NCI-H187 (cell line): ENCODE data around the gene MCF2L.

Experiments used
- DNase-seq, 2 experiments: peaks; one replicate each; lab custom pipeline; 2025; lab: John Stamatoyannopoulos, UW

MCF2L gene

DNA sequence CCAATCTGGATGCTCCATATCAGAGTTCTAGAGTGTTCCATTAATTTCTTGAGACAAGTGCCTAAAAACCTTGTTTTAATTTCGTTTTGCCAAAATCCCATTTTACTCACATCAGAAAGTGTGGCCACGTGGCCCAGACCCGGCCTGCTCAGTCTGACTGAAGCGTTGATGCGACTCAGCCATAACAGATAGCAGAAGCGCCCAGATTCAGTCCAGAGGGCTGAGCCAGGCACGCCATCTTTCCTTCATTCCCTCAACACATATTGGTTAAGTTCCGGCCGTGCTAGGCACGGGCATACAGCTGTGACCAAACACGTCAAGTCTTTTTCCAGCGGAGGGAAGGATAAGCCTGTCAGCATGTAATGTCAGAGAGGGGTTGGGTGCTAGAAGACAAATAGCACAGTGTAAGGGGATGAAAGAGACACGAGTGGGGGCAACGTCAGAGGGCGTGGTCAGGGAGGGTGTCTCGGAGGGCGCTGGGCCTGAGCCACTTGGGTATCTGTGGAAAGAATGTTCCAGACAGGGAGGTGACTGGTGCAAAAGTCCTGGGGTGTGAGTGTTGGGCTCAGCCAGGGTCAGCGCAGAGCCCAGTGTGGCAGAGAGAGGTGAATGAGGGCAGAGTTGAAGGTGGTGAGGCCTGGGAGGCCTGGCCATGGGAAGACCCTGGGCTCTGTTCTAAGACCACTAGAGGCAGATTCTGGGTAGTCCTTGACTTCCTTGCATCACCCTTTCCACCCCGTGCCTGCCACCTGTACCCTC lies 156.7 kb downstream of the MCF2L start:
- no peak for DNase-seq

DNA sequence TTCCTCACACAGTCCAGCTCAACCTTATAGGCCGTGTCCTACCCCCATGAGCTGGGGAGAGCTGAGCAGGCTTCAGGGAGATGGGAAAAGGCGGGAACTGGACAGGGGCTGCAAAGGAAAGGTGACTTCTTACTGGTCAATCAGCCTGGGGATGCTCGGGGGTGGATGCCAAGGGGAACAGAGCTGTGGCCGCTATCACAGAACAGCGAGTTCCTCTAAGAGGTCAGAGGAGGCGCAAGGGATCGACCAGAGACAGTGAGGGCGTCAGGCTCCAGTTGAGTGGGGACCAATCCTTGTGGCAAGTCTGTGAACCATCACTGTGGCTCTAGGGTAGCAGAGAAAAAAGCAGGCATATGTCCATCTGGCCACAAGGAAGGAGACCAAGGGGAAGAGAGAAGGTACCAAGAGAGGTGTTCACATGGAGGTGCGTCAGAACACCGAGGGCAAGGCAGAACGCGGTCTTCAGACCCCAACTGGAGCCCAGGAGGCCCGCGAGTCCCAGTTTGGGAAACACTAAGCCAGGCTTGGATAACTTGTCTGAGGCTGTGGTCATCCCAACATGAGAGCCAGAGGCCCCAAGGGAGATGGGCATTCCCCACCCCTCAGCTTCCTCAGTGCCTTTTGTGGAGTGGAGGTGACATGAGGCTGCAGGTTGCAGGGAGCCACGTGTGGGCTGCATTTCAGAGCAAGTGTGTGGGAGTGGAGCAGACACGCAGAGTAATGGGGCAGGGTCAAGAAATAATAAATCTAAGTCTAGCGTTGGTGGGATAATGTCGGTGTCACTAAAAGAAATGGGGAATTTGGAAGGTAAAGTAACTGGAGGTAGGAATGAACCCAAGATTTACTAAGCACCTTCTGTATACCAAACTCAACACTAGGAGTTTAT lies 157.5 kb downstream of the MCF2L start:
- DNase-seq, result no peak

DNA sequence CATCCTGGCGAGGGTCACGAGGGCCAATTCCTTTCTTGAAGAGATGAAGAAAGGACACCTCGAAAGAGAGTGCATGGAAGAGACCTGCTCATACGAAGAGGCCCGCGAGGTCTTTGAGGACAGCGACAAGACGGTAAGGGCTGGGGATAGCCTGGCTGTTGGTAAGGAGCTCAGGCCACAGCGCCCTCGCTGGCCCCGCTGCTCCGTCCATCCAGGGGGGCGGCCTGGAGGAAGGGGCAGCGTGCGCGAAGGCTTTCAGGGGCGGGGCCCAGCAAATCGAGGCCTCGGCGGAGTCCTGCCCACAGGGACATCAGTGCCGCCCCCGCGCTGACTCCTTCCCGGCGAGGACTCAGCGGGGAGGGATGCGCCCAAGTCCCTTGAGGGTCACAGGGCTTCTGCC lies 160.5 kb downstream of the MCF2L start:
- no peak for DNase-seq

DNA sequence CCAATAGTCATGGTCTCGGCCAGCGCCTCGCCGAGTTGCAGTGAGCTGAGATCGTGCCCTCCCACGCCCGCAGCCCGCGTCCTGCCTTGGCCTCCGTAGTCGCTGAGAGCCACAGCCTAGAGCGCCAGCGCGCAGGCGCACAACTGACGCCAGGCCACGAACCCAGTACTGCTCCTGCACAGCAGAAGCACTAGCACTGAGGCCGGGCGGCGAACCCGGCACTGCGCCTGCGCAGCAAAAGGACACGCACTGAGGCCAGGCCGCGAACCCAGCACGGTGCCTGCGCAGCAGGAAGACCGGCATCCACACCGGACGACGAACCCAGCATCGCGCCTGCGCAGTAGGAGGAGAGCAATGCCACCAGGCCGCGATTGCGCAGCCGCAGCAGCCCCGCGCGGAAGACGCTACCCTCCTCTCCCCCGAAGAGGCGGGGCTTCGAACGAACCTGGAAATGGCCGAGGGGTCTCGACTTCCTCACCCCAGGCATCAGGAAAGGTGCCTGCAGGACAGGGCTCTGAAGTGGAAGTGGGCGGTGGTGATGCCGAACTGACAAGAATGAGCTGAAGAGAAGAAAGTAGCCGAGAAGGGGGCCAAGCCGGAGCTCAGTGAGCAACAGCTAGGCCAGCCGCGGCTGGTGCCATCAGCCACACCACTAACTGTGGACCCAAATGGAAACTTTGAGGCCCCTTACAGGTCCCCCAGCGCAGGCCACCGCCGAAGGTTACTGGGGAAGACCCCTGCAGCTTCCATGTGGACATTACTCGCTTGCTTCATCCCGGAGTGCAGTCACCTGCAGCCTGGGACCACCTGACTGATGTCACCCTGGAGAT lies 161.1 kb downstream of the MCF2L start:
- no peak for DNase-seq

DNA sequence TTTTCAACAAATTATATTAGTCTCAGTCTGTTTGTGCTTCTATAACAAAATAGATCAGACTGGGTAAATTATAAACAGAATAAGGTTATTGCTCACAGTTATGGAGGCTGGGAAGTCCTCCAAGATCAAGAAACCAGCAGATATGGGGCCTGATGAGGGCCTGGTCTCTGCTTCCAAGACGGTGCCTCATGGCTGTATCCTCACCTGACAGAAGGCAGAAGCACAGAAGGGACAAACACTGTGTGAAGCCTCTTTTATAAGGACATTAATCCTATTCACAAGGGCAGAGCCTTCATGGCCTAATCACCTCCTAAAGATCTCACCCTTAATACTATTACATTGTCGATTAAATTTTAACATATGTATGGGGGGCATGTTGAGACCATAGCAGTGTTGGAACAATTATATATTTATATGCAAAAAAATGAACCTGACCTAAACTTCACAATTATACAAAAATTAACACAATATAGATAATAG lies 166.3 kb downstream of the MCF2L start:
- no peak for DNase-seq

DNA sequence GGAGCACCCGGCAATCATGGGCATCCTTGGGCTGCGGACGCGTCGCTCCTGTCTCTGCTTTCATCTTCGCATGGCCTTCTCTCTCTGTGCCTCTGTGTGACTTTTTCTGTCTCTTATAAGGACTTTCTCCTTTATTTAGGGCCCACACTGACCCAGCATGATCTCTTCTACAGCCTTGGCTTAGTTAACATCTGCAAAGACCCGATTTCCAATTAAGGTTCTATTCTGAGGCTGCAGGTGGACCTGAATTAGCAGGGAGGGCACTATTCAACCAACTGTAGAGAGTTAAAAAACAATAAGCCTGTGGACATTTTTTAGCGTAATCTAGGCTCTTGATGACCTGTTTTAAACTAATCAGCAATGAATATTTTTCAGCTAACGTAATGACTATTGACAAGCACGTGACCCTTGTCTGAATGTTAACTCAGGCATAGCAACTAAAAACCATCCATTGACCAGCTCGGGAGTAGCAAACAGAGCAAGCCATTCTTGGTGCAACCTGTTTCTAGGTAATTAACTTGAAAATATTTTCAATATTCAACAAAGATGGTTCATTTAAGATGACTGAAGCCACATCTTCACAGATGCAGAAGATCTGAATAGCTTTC lies 168.8 kb downstream of the MCF2L start:
- no peak for DNase-seq

DNA sequence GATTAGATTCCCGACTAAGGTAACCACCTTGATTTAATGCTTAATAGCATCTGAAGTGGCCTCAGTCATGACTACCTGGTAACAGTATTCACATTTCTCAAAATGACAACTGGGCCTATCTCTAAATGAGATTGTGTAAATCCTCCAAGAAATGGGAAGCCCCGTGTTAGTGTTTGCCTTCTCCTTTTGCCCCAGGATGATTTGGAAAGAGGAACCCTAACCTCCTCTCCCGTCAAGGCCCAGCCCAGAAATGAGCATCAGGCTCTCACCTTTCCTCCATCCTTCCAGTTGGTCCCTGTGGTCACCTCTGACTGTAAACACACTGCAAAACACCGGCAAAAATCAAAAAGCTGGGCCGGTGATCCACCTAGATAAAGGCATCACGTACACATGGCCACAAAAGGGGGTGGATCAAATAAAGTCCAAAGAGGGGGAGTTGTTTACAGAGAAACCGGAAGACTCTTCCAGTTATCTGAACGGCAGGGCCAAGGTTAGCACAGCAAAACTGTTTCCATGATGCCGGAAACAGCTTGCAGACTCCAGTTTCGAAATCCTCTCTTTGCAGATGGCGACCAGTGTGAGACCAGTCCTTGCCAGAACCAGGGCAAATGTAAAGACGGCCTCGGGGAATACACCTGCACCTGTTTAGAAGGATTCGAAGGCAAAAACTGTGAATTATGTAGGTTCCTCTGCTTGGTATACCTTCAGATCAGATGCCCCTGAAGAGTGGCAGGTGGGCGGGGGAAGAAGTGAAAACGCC lies 170.0 kb downstream of the MCF2L start:
- DNase-seq, result no peak

DNA sequence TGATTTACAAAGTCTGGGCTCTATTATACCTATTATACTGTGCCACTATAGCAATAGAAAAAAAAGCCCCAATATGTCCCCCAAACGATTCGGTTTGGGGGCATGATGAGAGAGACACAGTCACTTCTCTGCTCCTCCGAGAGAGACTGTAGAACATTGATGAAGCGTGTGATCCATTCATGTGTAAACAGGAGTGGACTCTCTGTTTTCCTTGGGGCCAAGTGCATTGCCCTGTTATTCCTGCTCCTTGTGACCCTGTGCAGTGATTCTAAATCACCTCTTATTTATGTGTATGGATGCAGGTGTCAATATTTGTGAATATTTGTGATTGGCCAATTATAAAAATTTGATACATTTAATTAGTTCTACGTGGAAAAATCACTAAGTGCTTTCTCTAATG lies 170.6 kb downstream of the MCF2L start:
- no peak for DNase-seq

DNA sequence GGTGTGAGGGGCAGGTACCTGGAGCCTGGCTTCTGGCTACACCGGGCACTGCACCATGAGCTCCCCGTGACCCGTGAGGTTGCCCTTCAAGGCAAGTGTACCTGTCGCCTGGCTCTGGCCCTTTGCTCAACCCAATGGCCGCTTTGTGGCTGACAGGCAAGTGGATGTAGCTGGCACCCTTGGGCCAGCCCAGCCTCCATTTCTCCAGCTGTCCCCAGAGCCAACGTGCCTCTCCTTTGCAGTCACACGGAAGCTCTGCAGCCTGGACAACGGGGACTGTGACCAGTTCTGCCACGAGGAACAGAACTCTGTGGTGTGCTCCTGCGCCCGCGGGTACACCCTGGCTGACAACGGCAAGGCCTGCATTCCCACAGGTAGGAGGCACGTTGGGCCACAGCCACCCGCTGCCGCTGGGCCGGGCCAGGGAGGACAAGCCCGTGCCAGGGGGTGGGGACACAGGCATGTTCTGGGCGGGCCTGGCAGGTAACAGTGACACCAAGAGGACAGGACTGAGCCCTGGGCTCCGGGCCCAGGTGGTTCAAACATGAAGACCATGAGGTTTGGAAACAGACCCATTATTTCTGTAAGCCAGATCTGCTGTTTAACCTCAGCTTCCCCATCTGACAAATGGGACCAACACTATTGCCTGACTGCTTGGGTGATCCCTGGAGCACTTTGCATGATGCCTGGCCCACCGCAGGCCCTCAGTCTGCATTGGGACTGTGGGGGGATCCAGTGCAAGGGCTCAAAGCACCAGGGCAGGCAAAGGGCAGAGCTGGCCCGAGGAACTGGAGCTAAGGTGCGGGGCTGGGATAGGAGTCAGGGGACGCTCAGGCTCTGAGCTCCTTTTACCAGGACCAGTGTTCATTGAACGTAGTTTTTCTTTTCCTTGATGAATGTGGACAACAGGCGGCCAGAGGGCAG lies 171.9 kb downstream of the MCF2L start:
- no peak for DNase-seq

DNA sequence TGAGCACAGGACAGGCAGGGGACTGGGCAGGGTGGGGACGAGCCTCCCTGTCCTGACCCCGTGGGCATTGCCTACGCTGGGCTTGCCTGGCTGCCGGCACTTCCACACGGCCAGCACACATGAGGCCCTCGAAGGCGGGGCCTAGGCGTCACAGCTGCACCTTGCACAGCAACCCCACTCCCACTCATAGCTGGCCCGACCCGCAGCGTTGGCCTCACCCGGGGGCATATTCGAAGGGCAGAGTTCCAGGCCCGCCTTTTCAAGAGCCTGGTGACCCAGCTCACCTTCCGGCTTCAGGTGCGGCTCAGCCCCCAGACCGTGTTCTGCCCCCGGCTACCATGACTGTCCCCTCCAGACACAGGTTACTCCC lies 172.6 kb downstream of the MCF2L start:
- DNase-seq, result no peak

DNA sequence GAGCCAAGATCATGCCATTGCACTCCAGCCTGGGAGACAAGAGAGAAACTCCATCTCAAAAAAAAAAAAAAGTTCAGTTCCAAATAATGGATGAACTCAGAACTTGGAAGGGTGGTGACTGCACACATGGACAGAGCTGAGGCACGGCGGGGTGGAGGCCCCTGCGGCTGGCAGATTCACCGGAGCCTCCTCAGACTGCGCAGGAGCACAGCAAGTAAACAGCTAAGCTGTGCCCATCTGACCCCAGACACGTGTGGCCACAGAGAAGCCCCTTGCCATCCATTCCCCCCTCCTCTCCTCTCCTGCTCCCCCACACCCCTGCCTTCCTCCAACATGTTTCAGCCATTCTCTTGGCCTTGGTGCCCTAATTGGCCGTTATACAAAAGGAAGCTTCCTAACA lies 173.9 kb downstream of the MCF2L start:
- no peak for DNase-seq

DNA sequence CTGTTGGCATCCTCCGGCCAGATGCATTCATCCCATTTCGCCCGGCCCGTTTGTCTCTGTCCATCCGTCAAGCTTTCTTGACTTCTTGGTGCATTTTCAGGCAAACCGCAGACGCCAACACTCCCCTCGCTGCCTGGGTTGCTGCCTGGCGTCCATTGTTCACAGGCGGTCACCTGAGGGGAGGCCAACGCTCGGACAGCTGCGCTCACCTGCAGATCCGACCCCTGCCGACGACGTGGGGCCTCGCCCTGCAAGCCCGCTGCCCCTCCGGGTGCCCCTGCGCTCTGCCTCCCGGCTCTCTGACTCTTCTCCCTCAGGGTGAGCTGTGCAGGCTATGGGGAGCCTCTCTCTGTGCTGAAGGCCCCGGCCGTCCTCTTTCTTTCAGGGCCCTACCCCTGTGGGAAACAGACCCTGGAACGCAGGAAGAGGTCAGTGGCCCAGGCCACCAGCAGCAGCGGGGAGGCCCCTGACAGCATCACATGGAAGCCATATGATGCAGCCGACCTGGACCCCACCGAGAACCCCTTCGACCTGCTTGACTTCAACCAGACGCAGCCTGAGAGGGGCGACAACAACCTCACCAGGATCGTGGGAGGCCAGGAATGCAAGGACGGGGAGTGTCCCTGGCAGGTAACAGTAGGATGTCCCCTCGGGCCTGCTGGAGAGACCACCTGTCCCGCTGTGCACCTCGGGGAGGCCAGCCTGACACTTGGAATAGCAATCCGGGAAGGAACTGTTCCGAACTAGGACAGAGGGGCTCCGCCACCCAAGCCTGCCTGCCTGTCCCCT lies 174.6 kb downstream of the MCF2L start:
- DNase-seq, result no peak

DNA sequence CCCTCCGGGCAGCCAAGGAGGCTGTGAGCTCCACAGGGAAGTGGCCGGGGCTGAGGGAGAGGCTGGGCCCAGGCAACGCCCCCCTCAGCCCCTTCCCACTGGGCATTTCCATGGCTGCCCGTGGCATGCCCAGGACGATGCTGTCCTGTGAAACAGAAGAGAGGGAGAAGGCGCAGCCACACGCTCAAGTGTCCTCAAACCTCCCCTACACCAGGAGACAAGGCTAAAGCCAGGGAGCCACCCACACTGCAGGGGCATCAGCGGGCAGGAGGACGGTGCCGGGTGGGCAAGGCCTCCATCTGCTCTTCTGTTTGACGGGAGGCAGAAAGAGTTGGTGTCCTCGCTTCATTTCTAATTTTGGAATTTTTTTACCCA lies 175.2 kb downstream of the MCF2L start:
- DNase-seq, result no peak

DNA sequence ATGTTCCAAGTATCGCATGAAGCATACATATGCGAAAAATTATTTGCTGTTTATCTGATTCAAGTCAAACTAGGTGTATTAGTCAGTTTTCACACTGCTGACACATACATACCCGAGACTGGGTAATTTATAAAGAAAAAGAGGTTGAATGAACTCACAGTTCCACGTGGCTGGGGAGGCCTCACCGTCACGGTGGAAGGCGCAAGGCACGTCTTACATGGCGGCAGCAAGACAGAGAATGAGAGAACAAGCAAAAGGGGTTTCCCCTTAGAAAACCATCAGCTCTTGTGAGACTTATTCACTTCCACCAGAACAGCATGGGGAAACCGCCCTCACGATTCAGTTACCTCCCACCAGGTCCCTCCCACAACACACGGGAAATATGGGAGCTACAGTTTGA lies 176.5 kb downstream of the MCF2L start:
- DNase-seq, result no peak

DNA sequence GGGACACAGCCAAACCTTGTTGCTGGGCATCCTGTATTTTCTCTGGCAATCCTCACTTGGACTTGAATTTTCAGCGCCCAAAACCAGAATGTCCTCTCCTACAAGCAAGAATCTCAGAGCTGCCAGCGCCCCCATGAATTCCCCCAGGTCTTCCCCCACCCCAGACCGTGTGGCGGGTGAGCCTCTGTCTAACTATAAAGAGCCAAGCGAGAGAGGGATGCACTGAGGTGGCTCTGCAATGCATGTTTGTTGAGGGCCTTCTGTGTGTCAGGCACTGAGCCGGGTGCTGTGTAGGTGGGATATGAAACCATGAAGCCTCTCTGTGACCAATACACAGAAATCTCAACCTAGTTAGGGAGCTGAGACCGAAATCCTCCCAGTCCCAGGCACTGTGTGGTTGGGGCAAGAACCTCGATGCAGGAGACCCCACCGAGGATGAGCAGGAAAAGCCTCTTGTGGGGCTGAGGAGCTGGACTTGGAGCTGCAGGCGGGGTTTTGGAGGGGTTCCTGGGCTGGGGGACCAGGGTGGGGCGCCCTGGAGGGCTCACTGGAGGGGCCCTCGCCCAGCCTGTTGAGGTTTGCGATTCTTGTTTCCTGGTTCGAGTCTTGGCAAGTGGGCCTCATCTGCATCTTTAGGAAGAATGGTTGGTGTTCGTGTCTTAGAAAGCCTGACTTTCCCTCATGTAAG lies 177.0 kb downstream of the MCF2L start:
- no peak for DNase-seq

DNA sequence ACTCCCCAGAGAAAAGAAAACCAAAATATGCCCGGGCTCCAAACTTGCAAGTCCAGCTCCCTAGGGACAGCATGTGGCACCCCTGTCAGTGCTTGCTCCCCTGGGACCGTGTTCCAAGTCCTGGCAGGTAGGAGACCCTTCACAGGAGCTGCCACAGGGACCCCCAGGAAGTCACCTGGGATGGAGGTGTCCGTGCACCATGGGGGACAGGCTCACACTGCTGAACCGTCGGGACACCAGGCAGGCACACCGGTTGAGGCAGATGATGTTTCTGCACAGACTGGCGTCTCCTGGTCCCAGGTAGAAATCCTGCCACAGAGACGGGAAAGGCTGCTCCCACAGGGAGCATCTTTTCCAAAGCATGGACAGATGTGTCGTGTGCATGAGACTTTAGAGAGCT lies 177.7 kb downstream of the MCF2L start:
- DNase-seq, result no peak

DNA sequence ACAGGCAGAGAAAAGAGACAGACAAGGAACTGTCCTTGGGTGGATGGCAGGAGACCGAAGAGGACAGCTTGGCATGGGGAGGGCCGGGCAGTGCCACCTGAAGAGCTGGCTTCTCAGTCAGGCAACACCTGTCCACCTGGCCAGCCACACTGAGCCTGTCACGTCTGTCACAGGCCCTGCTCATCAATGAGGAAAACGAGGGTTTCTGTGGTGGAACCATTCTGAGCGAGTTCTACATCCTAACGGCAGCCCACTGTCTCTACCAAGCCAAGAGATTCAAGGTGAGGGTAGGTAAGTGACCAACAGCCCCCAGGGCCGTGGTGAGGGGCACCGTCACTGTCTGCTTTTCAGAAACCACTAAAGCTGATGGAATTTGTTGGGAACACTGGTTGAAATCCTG lies 178.2 kb downstream of the MCF2L start:
- DNase-seq, result no peak

DNA sequence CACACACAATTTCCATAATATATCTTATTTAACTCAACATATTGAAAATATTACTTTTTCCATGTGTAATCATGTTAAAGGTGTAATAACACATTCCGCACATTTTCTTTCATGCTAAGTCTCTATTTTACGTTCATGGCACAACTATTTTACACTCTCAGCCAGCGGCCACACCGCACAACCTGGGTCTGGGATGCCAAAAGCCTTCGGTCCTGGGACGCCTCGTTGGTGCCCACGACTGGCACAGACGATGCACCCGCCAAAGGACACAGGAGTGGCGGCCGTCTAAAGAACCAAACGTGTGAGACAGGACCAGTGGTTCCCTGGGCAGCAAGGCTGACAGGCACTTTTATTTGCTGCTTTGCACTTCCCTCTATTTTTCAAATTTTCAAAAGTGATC lies 179.4 kb downstream of the MCF2L start:
- no peak for DNase-seq
